Fibroblast of lung (primary cell): ENCODE measurements around the gene LPP. TPM values are rescaled to one million over a fixed set of nuclear protein-coding genes. Genes with fewer than 3 reads are reported as not detected.

Source experiments
- DNase-seq, 2 donors: peaks; one replicate each; pipeline versions ENCODE4 v3.0.0 to v3.0.0-alpha.2; 2010; ENCODE audit warnings: low read depth in 2 of 2
- H2AFZ ChIP-seq: 2 replicates; pipeline ENCODE4 v1.5.1; 2012; ENCODE audit warnings: low read length, control low read depth, inconsistent platforms
- H3K27ac ChIP-seq: 2 replicates; pipeline ENCODE4 v1.5.1; 2011; ENCODE audit warnings: low read length, control low read depth; ENCODE audit not compliant: insufficient read depth
- H3K27me3 ChIP-seq: 2 replicates; pipeline ENCODE4 v1.5.1; 2011; ENCODE audit warnings: mild to moderate bottlenecking, low read length; ENCODE audit not compliant: control insufficient read depth, insufficient read depth
- H3K36me3 ChIP-seq: 2 replicates; pipeline ENCODE4 v1.5.1; 2011; ENCODE audit warnings: low read length; ENCODE audit not compliant: control insufficient read depth, insufficient read depth
- H3K4me1 ChIP-seq: 2 replicates; pipeline ENCODE4 v1.5.1; 2011; ENCODE audit warnings: low read length; ENCODE audit not compliant: control insufficient read depth, insufficient read depth; ENCODE audit errors: extremely low read depth
- H3K4me2 ChIP-seq: 2 replicates; pipeline ENCODE4 v1.5.1; 2011; ENCODE audit warnings: low read length, control low read depth; ENCODE audit not compliant: insufficient read depth; ENCODE audit errors: extremely low read depth
- H3K4me3 ChIP-seq, 4 experiments: fragments of 200-600 bp in 1 of 4; sonication (generic) in 1 of 4; replicated peaks in 1 of 4; 2 replicates each; pipeline ENCODE4 v1.5.1; 2011 to 2016; ENCODE audit warnings: low read length in 4 of 4, low read depth in 3 of 4, mild to moderate bottlenecking in 3 of 4, control low read depth in 2 of 4, inconsistent platforms in 1 of 4, mixed read lengths in 1 of 4; ENCODE audit not compliant: insufficient read depth in 1 of 4; ENCODE audit errors: control extremely low read depth in 1 of 4
- H3K79me2 ChIP-seq: 2 replicates; pipeline ENCODE4 v1.5.1; 2012; ENCODE audit warnings: mild to moderate bottlenecking, low read length, inconsistent platforms; ENCODE audit not compliant: control insufficient read depth, insufficient read depth
- H3K9ac ChIP-seq: 2 replicates; pipeline ENCODE4 v1.5.1; 2011; ENCODE audit warnings: mild to moderate bottlenecking, low read length, control low read depth; ENCODE audit not compliant: insufficient read depth
- H3K9me3 ChIP-seq: 2 replicates; pipeline ENCODE4 v1.5.1; 2012; ENCODE audit warnings: low read depth, low read length; ENCODE audit not compliant: control insufficient read depth, insufficient read depth
- H4K20me1 ChIP-seq: 2 replicates; pipeline ENCODE4 v1.5.1; 2011; ENCODE audit warnings: low read length; ENCODE audit not compliant: control insufficient read depth, insufficient read depth; ENCODE audit errors: extremely low read depth
- EZH2 ChIP-seq: IDR thresholded peaks from 2 replicates; pipeline ENCODE4 v1.5.1; 2012; ENCODE audit warnings: low read length, control low read depth, mild to moderate bottlenecking; ENCODE audit errors: missing control alignments
- polyA plus RNA-seq, 2 donors: library from polyadenylated mRNA; depleted of rRNA in 1 of 2; stranded (reverse) in 1 of 2; unstranded in 1 of 2; fragments of >200 nt; gene quantifications; 2 replicates each; pipeline ENCODE4 v1.2.1, GENCODE V29; 2011 to 2012; ENCODE audit warnings: missing spikeins in 1 of 2
- total RNA-seq: library from RNA; depleted of rRNA; stranded (reverse); fragments of >200 nt; gene quantifications from 2 replicates; pipeline ENCODE4 v1.2.1, GENCODE V29; 2014
- TF ChIP-seq, protein P1 (sequence below), 2 donors: IDR thresholded peaks in 1 of 2; conservative IDR thresholded peaks in 1 of 2; 1 replicate in 1 of 2; 2 replicates in 1 of 2; pipeline ENCODE4 v1.5.1; 2011 to 2012; ENCODE audit warnings: low read length in 2 of 2, control low read depth in 1 of 2, inconsistent platforms in 1 of 2, low read depth in 1 of 2, mild to moderate bottlenecking in 1 of 2

The LPP gene
- total and polyA plus RNA-seq, 2 donors (not counting 1 experiment from before 2014, with no cell fraction given) = 69.0 to 124 TPM

DNA sequence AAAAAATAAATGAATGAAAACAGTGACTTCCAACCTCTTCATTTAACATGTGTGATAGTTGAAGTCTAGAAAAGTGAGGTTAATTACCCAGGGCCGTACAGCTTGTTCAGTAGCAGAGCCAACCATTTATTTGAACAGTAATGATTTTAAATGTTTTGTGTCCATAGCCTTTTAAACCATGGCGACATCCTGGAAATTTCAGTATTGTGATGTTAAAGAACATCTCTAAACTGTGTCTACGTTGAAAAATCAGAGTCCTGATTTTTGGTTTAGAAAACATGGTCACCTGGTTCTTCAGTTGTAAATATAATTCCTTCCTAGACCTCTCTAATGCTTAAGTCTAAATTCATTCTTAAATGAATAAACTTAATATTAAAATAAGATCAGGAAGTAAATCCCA is 14.2 kb downstream of the LPP start:
- Histone ChIP-seq H3K9me3 (no peaks in the 10 kb centered on the region), H3K4me1 (no peaks in the 10 kb centered on the region), H4K20me1 (no peaks in the 10 kb centered on the region), H3K27ac (no peak overlapping the region), H3K79me2 (peaks cover 69% of the 10 kb centered on the region), H2AFZ (no peak overlapping the region), H3K27me3 (no peaks in the 10 kb centered on the region), H3K4me3 (no peak overlapping the region), H3K4me2 (no peak overlapping the region), H3K9ac (no peak overlapping the region), H3K36me3 (no peaks in the 10 kb centered on the region)
- DNase-seq = no peak
- no peak for TF ChIP-seq EZH2
- TF ChIP-seq, protein P1, sequence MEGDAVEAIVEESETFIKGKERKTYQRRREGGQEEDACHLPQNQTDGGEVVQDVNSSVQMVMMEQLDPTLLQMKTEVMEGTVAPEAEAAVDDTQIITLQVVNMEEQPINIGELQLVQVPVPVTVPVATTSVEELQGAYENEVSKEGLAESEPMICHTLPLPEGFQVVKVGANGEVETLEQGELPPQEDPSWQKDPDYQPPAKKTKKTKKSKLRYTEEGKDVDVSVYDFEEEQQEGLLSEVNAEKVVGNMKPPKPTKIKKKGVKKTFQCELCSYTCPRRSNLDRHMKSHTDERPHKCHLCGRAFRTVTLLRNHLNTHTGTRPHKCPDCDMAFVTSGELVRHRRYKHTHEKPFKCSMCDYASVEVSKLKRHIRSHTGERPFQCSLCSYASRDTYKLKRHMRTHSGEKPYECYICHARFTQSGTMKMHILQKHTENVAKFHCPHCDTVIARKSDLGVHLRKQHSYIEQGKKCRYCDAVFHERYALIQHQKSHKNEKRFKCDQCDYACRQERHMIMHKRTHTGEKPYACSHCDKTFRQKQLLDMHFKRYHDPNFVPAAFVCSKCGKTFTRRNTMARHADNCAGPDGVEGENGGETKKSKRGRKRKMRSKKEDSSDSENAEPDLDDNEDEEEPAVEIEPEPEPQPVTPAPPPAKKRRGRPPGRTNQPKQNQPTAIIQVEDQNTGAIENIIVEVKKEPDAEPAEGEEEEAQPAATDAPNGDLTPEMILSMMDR (conservative IDR thresholded peaks at IDR 0.05 in 1 of 2, IDR thresholded peaks at IDR 0.05 in 1 of 2; ENCODE audit: low read depth in 1 of 2, low read length in 2 of 2) = no peak

DNA sequence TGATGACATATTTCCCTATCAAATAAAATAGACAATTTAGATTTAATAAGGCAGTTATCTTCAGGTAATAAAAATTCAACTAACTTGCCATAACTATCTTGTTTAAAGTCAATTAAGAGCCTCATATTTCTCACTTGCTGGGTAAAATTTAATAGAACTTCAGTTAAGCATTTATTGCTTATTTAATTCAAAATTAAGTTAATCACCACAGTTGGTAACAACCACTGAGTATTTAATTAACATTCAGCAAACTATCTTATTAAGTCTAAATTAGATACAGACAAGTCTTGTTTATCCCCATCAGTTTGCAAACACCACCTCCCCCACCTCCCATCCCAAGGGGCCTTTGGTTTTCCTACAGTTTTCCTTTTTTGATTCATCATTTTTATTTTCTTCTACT is 14.7 kb downstream of the LPP start:
- Histone ChIP-seq H3K4me1 (no peaks in the 10 kb centered on the region), H2AFZ (no peak overlapping the region), H3K36me3 (no peaks in the 10 kb centered on the region), H3K79me2 (peaks cover 67% of the 10 kb centered on the region), H3K4me2 (no peak overlapping the region), H3K27ac (no peak overlapping the region), H3K9me3 (no peaks in the 10 kb centered on the region), H4K20me1 (no peaks in the 10 kb centered on the region), H3K27me3 (no peaks in the 10 kb centered on the region), H3K4me3 (no peak overlapping the region), H3K9ac (no peak overlapping the region)
- TF ChIP-seq, protein P1 (conservative IDR thresholded peaks at IDR 0.05 in 1 of 2, IDR thresholded peaks at IDR 0.05 in 1 of 2; ENCODE audit: low read depth in 1 of 2, low read length in 2 of 2) = no peak
- TF ChIP-seq EZH2 = no peak
- DNase-seq = no peak

DNA sequence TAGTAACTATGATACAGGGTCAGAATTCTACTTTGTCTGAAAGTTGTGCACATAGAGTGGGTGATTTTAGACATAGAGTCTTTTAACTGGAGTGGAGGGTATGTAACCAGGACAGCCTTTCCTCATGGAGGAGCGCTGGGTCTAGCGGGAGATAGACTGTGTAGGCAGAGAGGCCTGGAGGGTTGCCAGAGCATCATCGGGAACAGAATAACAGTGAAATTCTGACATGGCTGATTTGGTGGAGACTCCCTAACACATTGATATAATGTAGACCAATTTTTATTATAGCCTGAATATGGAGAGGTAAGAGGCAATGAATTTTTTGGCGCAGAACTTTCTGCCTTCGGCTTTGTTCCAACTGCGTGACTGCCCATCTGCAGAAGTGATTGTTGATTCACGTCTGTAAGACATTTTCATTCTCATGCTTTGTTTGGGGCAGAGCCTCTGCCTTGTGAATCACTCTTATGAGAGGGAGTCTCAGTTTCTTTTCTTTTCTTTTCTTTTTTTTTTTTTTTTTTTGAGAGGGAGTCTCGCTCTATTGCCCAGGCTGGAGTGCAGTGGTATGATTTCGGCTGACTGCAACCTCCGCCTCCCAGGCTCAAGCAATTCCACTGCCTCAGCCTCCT is 16.0 kb downstream of the LPP start:
- Histone ChIP-seq H2AFZ (no peak overlapping the region), H3K4me3 (no peak overlapping the region), H3K27me3 (no peaks in the 10 kb centered on the region), H3K4me2 (no peak overlapping the region), H3K27ac (no peak overlapping the region), H4K20me1 (no peaks in the 10 kb centered on the region), H3K36me3 (no peaks in the 10 kb centered on the region), H3K9me3 (no peaks in the 10 kb centered on the region), H3K79me2 (peaks cover 63% of the 10 kb centered on the region), H3K9ac (no peak overlapping the region), H3K4me1 (no peaks in the 10 kb centered on the region)
- TF ChIP-seq, protein P1 (conservative IDR thresholded peaks at IDR 0.05 in 1 of 2, IDR thresholded peaks at IDR 0.05 in 1 of 2; ENCODE audit: low read depth in 1 of 2, low read length in 2 of 2) = no peak
- no peak for TF ChIP-seq EZH2
- peak in 1 of 2 donors; percentile 50 for DNase-seq
